Smooth muscle cell (in vitro differentiated cells): ENCODE data around the gene AKNA. TPM values are rescaled to one million over a fixed set of nuclear protein-coding genes. Genes with fewer than 3 reads are reported as not detected.
"Not testable (repeated sequence)": the region's sequence is repeated elsewhere in the genome, so short reads cannot be mapped to it uniquely, and the experiment has no call there.

Source experiments
- DNase-seq: peaks from one replicate; lab custom pipeline; 2025; ENCODE audit not compliant: unreplicated experiment; lab: John Stamatoyannopoulos, UW
- H2AFZ ChIP-seq: fragments of 200-600 bp; sonication (generic); 2 replicates; pipeline ENCODE4 v1.6.0; 2016; ENCODE audit warnings: antibody characterized with exemption, low read depth, mild to moderate bottlenecking
- H3F3A ChIP-seq: fragments of 200-600 bp; sonication (generic); 2 replicates; pipeline ENCODE4 v1.6.0; 2017; ENCODE audit warnings: antibody characterized with exemption, low read depth
- H3K27ac ChIP-seq: fragments of 200-600 bp; sonication (generic); 2 replicates; pipeline ENCODE4 v1.5.1; 2016; ENCODE audit warnings: low read depth, mild to moderate bottlenecking
- H3K27me3 ChIP-seq: fragments of 200-600 bp; sonication (generic); 2 replicates; pipeline ENCODE4 v1.6.1; 2016; ENCODE audit warnings: low read depth, mild to moderate bottlenecking
- H3K36me3 ChIP-seq: fragments of 200-600 bp; sonication (generic); 2 replicates; pipeline ENCODE4 v1.5.1; 2016; ENCODE audit warnings: low read depth
- H3K4me1 ChIP-seq: fragments of 200-600 bp; sonication (generic); 2 replicates; pipeline ENCODE4 v1.5.1; 2016; ENCODE audit warnings: low read depth
- H3K4me2 ChIP-seq: fragments of 200-600 bp; sonication (generic); 2 replicates; pipeline ENCODE4 v1.6.0; 2016; ENCODE audit warnings: mild to moderate bottlenecking
- H3K4me3 ChIP-seq: fragments of 200-600 bp; sonication (generic); 2 replicates; pipeline ENCODE4 v1.5.1; 2016; ENCODE audit warnings: mild to moderate bottlenecking
- H3K79me2 ChIP-seq: fragments of 200-600 bp; sonication (generic); 2 replicates; pipeline ENCODE4 v1.6.0; 2016; ENCODE audit warnings: low read depth, mild to moderate bottlenecking
- H3K9ac ChIP-seq: fragments of 200-600 bp; sonication (generic); 2 replicates; pipeline ENCODE4 v1.6.0; 2016; ENCODE audit warnings: low read depth
- H3K9me3 ChIP-seq: fragments of 200-600 bp; sonication (generic); replicated peaks from 2 replicates; pipeline ENCODE4 v1.5.1; 2016; ENCODE audit warnings: low read depth
- H4K20me1 ChIP-seq: fragments of 200-600 bp; sonication (generic); 2 replicates; pipeline ENCODE4 v1.6.0; 2016; ENCODE audit warnings: low read depth
- CTCF ChIP-seq: fragments of 200-600 bp; sonication (generic); IDR thresholded peaks from 2 replicates; pipeline ENCODE4 v1.5.1; 2017; ENCODE audit warnings: borderline replicate concordance, mild to moderate bottlenecking, antibody characterized with exemption; ENCODE audit not compliant: insufficient read depth, poor library complexity, severe bottlenecking
- WGBS: methylation state at CpG from one replicate; pipeline ENCODE4 v1.1.7; 2016; ENCODE audit warnings: low lambda C conversion rate; 5-methylcytosine and 5-hydroxymethylcytosine counted together
- polyA plus RNA-seq: library from polyadenylated mRNA; unstranded; fragments of >200 nt; fragmentation: Nextera tagmentation; extraction: Ambion mirVana; gene quantifications from 2 replicates; pipeline ENCODE4 v1.2.1, GENCODE V29; 2016
- total RNA-seq: library from RNA; depleted of rRNA; stranded (reverse); fragments of >200 nt; gene quantifications from 2 replicates; pipeline ENCODE4 v1.2.3, GENCODE V29; 2014

AKNA gene
- total and polyA plus RNA-seq, 2 experiments from 2014 or later = 3.2 to 4.7 TPM

DNA sequence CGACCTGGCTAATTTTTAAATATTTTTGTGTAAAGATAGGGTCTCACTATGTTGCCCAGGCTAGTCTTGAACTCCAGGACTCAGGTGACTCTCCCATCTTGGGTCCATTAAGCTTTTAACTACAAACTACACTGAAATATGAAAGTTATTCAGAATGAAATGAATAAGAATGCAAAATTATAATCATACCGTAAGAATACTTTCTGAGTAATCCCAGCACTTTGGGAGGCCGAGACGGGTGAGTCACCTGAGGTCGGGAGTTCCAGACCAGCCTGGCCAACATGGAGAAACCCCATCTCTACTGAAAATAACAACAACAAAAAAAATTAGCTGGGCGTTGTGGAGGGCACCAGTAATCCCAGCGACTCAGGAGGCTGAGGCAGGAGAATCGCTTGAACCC lies 66.0 kb downstream of the AKNA start:
- WGBS = 75% methylated on average over 8 of the region's 8 CpGs
- H3K4me1 ChIP-seq = no peaks in the 10 kb centered on the region
- H3K79me2 ChIP-seq = no peaks in the 10 kb centered on the region
- no peak overlapping the region for H3K4me3 ChIP-seq
- no peaks in the 10 kb centered on the region for H3K36me3 ChIP-seq
- no peak for DNase-seq
- no peak overlapping the region for H2AFZ ChIP-seq
- no peaks in the 10 kb centered on the region for H4K20me1 ChIP-seq
- H3K9ac ChIP-seq = no peak overlapping the region
- no peak for TF ChIP-seq CTCF
- H3K27me3 ChIP-seq = no peaks in the 10 kb centered on the region
- H3K27ac ChIP-seq = no peak overlapping the region
- H3F3A ChIP-seq = no peaks in the 10 kb centered on the region
- no peaks in the 10 kb centered on the region for H3K9me3 ChIP-seq
- no peak overlapping the region for H3K4me2 ChIP-seq

- H3K9ac ChIP-seq, H3K27me3 ChIP-seq, H3K4me2 ChIP-seq, H3K4me3 ChIP-seq, H2AFZ ChIP-seq, DNase-seq, H3K27ac ChIP-seq, H3K79me2 ChIP-seq, H4K20me1 ChIP-seq, H3K36me3 ChIP-seq, H3K9me3 ChIP-seq, H3K4me1 ChIP-seq, H3F3A ChIP-seq: not testable (repeated sequence)
- 62% methylated on average over 7 of the region's 7 CpGs for WGBS
Measured at GRCh38 chr9:114320710-114321109, 67.1 kb downstream of the AKNA start.

DNA sequence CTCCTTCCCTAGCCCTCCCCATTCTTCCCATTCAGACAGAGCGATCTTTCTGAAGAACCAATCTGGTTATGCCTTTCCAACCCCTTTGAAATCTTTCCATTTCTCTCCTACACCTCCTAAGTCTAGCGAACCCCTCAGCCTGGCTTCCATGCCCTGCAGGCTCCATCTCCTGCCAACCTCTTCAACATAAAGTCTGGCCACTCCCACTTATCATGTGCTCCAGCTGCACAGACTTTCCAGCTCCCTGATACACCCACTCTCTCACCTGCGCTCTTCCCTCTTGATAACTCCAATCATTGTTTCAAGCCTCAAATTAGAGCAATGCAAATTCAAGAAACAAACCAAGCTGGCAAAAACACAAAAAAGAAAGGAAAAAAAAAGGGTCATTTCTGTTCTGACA lies 68.6 kb downstream of the AKNA start:
- 93% methylated on average over 3 of the region's 3 CpGs for WGBS

DNA sequence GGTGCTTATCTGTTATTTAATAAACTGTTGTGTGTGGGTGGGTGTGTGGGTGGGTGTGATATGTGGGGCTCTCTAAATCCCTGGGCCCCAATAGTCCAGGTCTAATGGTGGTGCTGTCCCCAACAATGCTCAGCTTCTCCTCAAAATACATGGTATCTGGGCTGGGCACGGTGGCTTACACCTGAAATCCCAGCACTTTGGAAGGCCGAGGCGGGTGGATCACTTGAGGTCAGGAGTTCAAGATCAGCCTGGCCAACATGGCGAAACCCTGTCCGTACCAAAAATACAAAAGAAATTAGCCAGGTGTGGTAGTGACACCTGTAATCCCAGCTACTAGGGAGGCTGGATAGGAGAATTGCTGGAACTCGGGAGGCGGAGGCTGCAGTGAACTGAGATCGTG lies 69.4 kb downstream of the AKNA start:
- Histone ChIP-seq H3K9me3 (no peaks in the 10 kb centered on the region), H3K4me2 (no peak overlapping the region), H2AFZ (no peak overlapping the region), H3K36me3 (no peaks in the 10 kb centered on the region), H3K9ac (no peak overlapping the region), H3K4me3 (no peak overlapping the region), H4K20me1 (no peaks in the 10 kb centered on the region), H3K27me3 (no peaks in the 10 kb centered on the region), H3K27ac (peak overlapping the region; percentile 47), H3F3A (no peaks in the 10 kb centered on the region), H3K79me2 (no peaks in the 10 kb centered on the region), H3K4me1 (no peaks in the 10 kb centered on the region)
- TF ChIP-seq CTCF = no peak
- no peak for DNase-seq
- 95% methylated on average over 8 of the region's 8 CpGs for WGBS

More for the DNA sequence above, 68.6 kb downstream of the AKNA start:
- no peak overlapping the region for H3K9ac ChIP-seq
- no peaks in the 10 kb centered on the region for H3K4me1 ChIP-seq
- no peak overlapping the region for H3K27ac ChIP-seq
- H3K4me3 ChIP-seq = no peak overlapping the region
- no peak for DNase-seq
- no peaks in the 10 kb centered on the region for H3F3A ChIP-seq
- no peaks in the 10 kb centered on the region for H4K20me1 ChIP-seq
- H3K9me3 ChIP-seq = no peaks in the 10 kb centered on the region
- no peak overlapping the region for H3K4me2 ChIP-seq
- H3K79me2 ChIP-seq = no peaks in the 10 kb centered on the region
- no peaks in the 10 kb centered on the region for H3K27me3 ChIP-seq
- no peak overlapping the region for H2AFZ ChIP-seq
- TF ChIP-seq CTCF = no peak
- no peaks in the 10 kb centered on the region for H3K36me3 ChIP-seq
